Smooth muscle cell (in vitro differentiated cells): ENCODE results near the gene CC2D1A. TPM values are rescaled to one million over a fixed set of nuclear protein-coding genes. Genes with fewer than 3 reads are reported as not detected.
A peak's percentile ranks its signal among the peaks of the same experiment; 100 is the strongest.

Experiments used
- DNase-seq: peaks from one replicate; lab custom pipeline; 2025; ENCODE audit not compliant: unreplicated experiment; lab: John Stamatoyannopoulos, UW
- H2AFZ ChIP-seq: fragments of 200-600 bp; sonication (generic); 2 replicates; pipeline ENCODE4 v1.6.0; 2016; ENCODE audit warnings: antibody characterized with exemption, low read depth, mild to moderate bottlenecking
- H3F3A ChIP-seq: fragments of 200-600 bp; sonication (generic); 2 replicates; pipeline ENCODE4 v1.6.0; 2017; ENCODE audit warnings: antibody characterized with exemption, low read depth
- H3K27ac ChIP-seq: fragments of 200-600 bp; sonication (generic); 2 replicates; pipeline ENCODE4 v1.5.1; 2016; ENCODE audit warnings: low read depth, mild to moderate bottlenecking
- H3K27me3 ChIP-seq: fragments of 200-600 bp; sonication (generic); 2 replicates; pipeline ENCODE4 v1.6.1; 2016; ENCODE audit warnings: low read depth, mild to moderate bottlenecking
- H3K36me3 ChIP-seq: fragments of 200-600 bp; sonication (generic); 2 replicates; pipeline ENCODE4 v1.5.1; 2016; ENCODE audit warnings: low read depth
- H3K4me1 ChIP-seq: fragments of 200-600 bp; sonication (generic); 2 replicates; pipeline ENCODE4 v1.5.1; 2016; ENCODE audit warnings: low read depth
- H3K4me2 ChIP-seq: fragments of 200-600 bp; sonication (generic); 2 replicates; pipeline ENCODE4 v1.6.0; 2016; ENCODE audit warnings: mild to moderate bottlenecking
- H3K4me3 ChIP-seq: fragments of 200-600 bp; sonication (generic); 2 replicates; pipeline ENCODE4 v1.5.1; 2016; ENCODE audit warnings: mild to moderate bottlenecking
- H3K79me2 ChIP-seq: fragments of 200-600 bp; sonication (generic); 2 replicates; pipeline ENCODE4 v1.6.0; 2016; ENCODE audit warnings: low read depth, mild to moderate bottlenecking
- H3K9ac ChIP-seq: fragments of 200-600 bp; sonication (generic); 2 replicates; pipeline ENCODE4 v1.6.0; 2016; ENCODE audit warnings: low read depth
- H3K9me3 ChIP-seq: fragments of 200-600 bp; sonication (generic); replicated peaks from 2 replicates; pipeline ENCODE4 v1.5.1; 2016; ENCODE audit warnings: low read depth
- H4K20me1 ChIP-seq: fragments of 200-600 bp; sonication (generic); 2 replicates; pipeline ENCODE4 v1.6.0; 2016; ENCODE audit warnings: low read depth
- CTCF ChIP-seq: fragments of 200-600 bp; sonication (generic); IDR thresholded peaks from 2 replicates; pipeline ENCODE4 v1.5.1; 2017; ENCODE audit warnings: borderline replicate concordance, mild to moderate bottlenecking, antibody characterized with exemption; ENCODE audit not compliant: insufficient read depth, poor library complexity, severe bottlenecking
- WGBS: methylation state at CpG from one replicate; pipeline ENCODE4 v1.1.7; 2016; ENCODE audit warnings: low lambda C conversion rate; 5-methylcytosine and 5-hydroxymethylcytosine counted together
- polyA plus RNA-seq: library from polyadenylated mRNA; unstranded; fragments of >200 nt; fragmentation: Nextera tagmentation; extraction: Ambion mirVana; gene quantifications from 2 replicates; pipeline ENCODE4 v1.2.1, GENCODE V29; 2016
- total RNA-seq: library from RNA; depleted of rRNA; stranded (reverse); fragments of >200 nt; gene quantifications from 2 replicates; pipeline ENCODE4 v1.2.3, GENCODE V29; 2014

Gene CC2D1A
- total and polyA plus RNA-seq, 2 experiments from 2014 or later, result 8.0 to 26.3 TPM

DNA sequence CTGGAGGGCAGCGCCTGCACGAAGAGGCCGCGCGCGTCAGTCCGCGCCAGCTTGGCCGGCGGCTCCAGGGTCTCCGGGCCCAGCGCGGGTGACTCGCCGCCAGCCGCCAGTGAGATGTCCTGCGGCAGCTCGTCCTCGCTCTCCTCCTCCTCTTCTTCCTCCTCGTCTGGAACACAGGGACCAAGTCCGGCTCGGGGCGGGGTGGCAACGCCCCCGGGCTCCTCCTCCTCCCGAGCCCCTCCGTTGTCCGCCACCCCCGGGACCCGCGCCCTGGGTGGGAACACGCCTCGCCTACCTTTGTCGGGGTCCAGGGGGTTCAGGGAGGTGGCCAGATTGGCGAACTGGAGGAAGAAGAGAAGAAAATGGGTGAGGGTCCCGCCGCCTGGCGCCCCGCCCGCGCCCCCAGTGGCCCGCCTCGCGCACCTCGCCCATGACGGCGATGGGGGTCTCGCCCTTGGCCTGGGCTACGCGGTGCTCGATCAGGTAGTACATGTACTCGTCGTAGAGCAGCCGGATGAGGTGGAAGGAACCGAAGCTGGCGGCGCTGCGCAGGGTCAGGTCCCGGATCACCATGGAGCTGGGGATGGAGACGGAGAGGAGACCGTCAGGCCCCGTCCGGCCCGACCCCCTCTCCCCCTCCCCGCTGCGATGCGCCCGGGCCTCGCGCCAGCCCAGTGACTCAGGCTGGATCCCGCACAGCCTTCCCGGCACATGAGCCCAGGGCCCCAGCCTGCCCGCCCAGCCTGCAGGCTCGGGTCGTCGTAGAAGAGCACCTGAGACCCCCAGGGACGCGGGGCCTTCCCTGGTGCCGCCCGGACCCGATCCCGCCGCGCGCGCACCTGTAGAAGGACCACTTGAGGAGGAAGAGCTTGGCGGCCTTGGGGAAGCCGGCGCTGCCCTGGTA lies 57.0 kb downstream of the CC2D1A start:
- peaks cover 9% of the 10 kb centered on the region for H3F3A ChIP-seq
- H3K4me2 ChIP-seq, result peak overlapping the region; percentile 83
- no peaks in the 10 kb centered on the region for H3K9me3 ChIP-seq
- WGBS, result 31% methylated on average over 54 of the region's 89 CpGs
- H2AFZ ChIP-seq, result no peak overlapping the region
- H3K36me3 ChIP-seq, result no peaks in the 10 kb centered on the region
- no peak for DNase-seq
- H3K27me3 ChIP-seq, result no peaks in the 10 kb centered on the region
- H3K4me3 ChIP-seq, result peak overlapping the region; percentile 36
- H3K27ac ChIP-seq, result peak overlapping the region; percentile 31
- no peaks in the 10 kb centered on the region for H3K79me2 ChIP-seq
- H3K4me1 ChIP-seq, result peaks cover 13% of the 10 kb centered on the region
- no peak for TF ChIP-seq CTCF
- H4K20me1 ChIP-seq, result no peaks in the 10 kb centered on the region
- H3K9ac ChIP-seq, result peak overlapping the region; percentile 60

DNA sequence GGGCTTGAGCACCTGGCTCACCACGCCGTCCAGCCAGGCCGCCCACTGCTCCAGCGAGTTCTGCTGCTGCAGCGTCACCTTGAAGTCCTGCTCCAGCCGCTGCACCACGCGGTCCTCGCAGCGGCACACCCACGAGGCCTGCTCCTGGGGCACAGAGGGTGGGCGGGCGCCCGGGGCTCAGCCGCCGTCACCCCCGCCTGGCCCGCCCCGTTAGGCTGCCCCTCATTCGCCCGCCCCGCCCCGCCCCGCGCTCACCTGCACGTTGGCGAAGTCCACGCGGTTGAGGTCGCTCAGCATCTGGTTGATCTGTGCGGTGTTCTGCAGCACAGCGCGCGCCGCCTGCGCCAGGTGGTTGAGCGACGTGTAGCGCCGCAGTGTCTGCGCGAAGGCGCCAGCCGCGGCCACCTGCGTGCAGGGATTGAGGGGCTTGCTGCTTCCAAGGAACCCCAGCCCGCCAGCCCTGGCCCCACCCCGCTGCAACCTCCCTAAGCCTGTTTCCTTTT lies 57.7 kb downstream of the CC2D1A start:
- peak overlapping the region; percentile 83 for H3K4me2 ChIP-seq
- DNase-seq, result no peak
- peaks cover 13% of the 10 kb centered on the region for H3K4me1 ChIP-seq
- WGBS, result 73% methylated on average over 28 of the region's 48 CpGs
- H3F3A ChIP-seq, result peaks cover 9% of the 10 kb centered on the region
- no peak overlapping the region for H3K4me3 ChIP-seq
- H3K36me3 ChIP-seq, result no peaks in the 10 kb centered on the region
- no peak overlapping the region for H2AFZ ChIP-seq
- H3K79me2 ChIP-seq, result no peaks in the 10 kb centered on the region
- H3K9me3 ChIP-seq, result no peaks in the 10 kb centered on the region
- no peaks in the 10 kb centered on the region for H4K20me1 ChIP-seq
- TF ChIP-seq CTCF, result no peak
- no peak overlapping the region for H3K9ac ChIP-seq
- no peak overlapping the region for H3K27ac ChIP-seq
- no peaks in the 10 kb centered on the region for H3K27me3 ChIP-seq

- TF ChIP-seq CTCF, result no peak
- H3K9me3 ChIP-seq, result no peaks in the 10 kb centered on the region
- no peak overlapping the region for H3K9ac ChIP-seq
- H3K4me3 ChIP-seq, result no peak overlapping the region
- DNase-seq, result no peak
- no peak overlapping the region for H3K4me2 ChIP-seq
- H2AFZ ChIP-seq, result no peak overlapping the region
- peaks cover 9% of the 10 kb centered on the region for H3F3A ChIP-seq
- H3K4me1 ChIP-seq, result peaks cover 13% of the 10 kb centered on the region
- WGBS, result 80% methylated on average over 5 of the region's 5 CpGs
- H3K79me2 ChIP-seq, result no peaks in the 10 kb centered on the region
- H4K20me1 ChIP-seq, result no peaks in the 10 kb centered on the region
- H3K27me3 ChIP-seq, result no peaks in the 10 kb centered on the region
- no peaks in the 10 kb centered on the region for H3K36me3 ChIP-seq
- H3K27ac ChIP-seq, result no peak overlapping the region
Observed at GRCh38 chr19:13964776-13965175, 58.8 kb downstream of the CC2D1A start.
